Measurements from ENCODE around the gene DLGAP1.

GRCh38 chr18:3721771-3722648 lies 733.1 kb downstream of the DLGAP1 start:
- TF ChIP-seq, protein P1, sequence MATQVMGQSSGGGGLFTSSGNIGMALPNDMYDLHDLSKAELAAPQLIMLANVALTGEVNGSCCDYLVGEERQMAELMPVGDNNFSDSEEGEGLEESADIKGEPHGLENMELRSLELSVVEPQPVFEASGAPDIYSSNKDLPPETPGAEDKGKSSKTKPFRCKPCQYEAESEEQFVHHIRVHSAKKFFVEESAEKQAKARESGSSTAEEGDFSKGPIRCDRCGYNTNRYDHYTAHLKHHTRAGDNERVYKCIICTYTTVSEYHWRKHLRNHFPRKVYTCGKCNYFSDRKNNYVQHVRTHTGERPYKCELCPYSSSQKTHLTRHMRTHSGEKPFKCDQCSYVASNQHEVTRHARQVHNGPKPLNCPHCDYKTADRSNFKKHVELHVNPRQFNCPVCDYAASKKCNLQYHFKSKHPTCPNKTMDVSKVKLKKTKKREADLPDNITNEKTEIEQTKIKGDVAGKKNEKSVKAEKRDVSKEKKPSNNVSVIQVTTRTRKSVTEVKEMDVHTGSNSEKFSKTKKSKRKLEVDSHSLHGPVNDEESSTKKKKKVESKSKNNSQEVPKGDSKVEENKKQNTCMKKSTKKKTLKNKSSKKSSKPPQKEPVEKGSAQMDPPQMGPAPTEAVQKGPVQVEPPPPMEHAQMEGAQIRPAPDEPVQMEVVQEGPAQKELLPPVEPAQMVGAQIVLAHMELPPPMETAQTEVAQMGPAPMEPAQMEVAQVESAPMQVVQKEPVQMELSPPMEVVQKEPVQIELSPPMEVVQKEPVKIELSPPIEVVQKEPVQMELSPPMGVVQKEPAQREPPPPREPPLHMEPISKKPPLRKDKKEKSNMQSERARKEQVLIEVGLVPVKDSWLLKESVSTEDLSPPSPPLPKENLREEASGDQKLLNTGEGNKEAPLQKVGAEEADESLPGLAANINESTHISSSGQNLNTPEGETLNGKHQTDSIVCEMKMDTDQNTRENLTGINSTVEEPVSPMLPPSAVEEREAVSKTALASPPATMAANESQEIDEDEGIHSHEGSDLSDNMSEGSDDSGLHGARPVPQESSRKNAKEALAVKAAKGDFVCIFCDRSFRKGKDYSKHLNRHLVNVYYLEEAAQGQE (IDR thresholded peaks at IDR 0.05; ENCODE audit: unreplicated experiment), result no peak
- TF ChIP-seq CTCF (conservative IDR thresholded peaks at IDR 0.05; ENCODE audit: low read depth in 2 of 2) (no peak), ZNF331 (CRISPR knock-in tag; IDR thresholded peaks at IDR 0.05; ENCODE audit: low read depth) (no peak)

All from GM23338 (cell line).